HepG2 (cell line): ENCODE measurements around the gene TMCC1. TPM values are rescaled to one million over a fixed set of nuclear protein-coding genes. Genes with fewer than 3 reads are reported as not detected.
A peak's percentile ranks its signal among the peaks of the same experiment; 100 is the strongest.

Source experiments
- ATAC-seq: fragments of 200-7000 bp; cut with Tn5 transposase; 3 replicates; pipeline ENCODE4 v1.9.1; 2020; ENCODE audit warnings: mild to moderate bottlenecking, moderate library complexity
- BruUV-seq: library from RNA; stranded (reverse); fragments of 400-500 nt; replicated peaks from 2 replicates; lab custom pipeline; 2021; lab: Mats Ljungman, UMichigan
- CTCF ChIA-PET: fragments of 300-600 bp; formaldehyde crosslinking; extraction: SDS; loops from one replicate; lab custom pipeline; 2021; ENCODE audit warnings: low total read pairs, inconsistent platforms, low intra/inter-chr PET ratio; lab: Yijun Ruan, JAX
- POLR2A ChIA-PET: fragments of 350-600 bp; sonication (Branson Sonifier 250); formaldehyde crosslinking; loops from one replicate; lab custom pipeline; 2020; ENCODE audit warnings: antibody characterized with exemption, inconsistent platforms; lab: Yijun Ruan, JAX
- DNase-seq: peaks from one replicate; pipeline ENCODE4 v3.0.0-alpha.2; 2015; ENCODE audit warnings: low spot score
- FAIRE-seq: peaks from 3 replicates; lab custom pipeline; 2011; peaks lifted over from hg19 to GRCh38; lab: Jason Lieb, UNC
- H2AFZ ChIP-seq: one replicate; pipeline ENCODE4 v1.6.1; 2011; ENCODE audit warnings: low read length, inconsistent platforms
- H3K27ac ChIP-seq: fragments of 300-600 bp; 3 replicates; pipeline ENCODE4 v1.8.0; 2011; ENCODE audit warnings: mixed run types, mild to moderate bottlenecking, mixed read lengths, low read length, inconsistent platforms; ENCODE audit not compliant: insufficient read depth; ENCODE audit errors: extremely low read length
- H3K27me3 ChIP-seq, 2 experiments: fragments of 200-600 bp in 1 of 2; 2 replicates in 1 of 2; 3 replicates in 1 of 2; pipeline versions ENCODE4 v1.6.0 to v1.8.0; 2011; ENCODE audit warnings: low read length in 2 of 2, mild to moderate bottlenecking in 2 of 2, moderate library complexity in 2 of 2, inconsistent platforms in 1 of 2; ENCODE audit not compliant: insufficient read depth in 2 of 2, control insufficient read depth in 1 of 2
- H3K36me3 ChIP-seq, 2 experiments: fragments of 200-600 bp in 1 of 2; replicated peaks in 1 of 2; 2 replicates in 1 of 2; 3 replicates in 1 of 2; pipeline versions ENCODE4 v1.5.1 to v1.8.0; 2011; ENCODE audit warnings: low read length in 2 of 2, inconsistent platforms in 1 of 2; ENCODE audit not compliant: insufficient read depth in 2 of 2, control insufficient read depth in 1 of 2
- H3K4me1 ChIP-seq: 2 replicates; pipeline ENCODE4 v1.5.1; 2012; ENCODE audit warnings: low read length, inconsistent platforms; ENCODE audit not compliant: insufficient read depth
- H3K4me2 ChIP-seq: 2 replicates; pipeline ENCODE4 v1.6.0; 2011; ENCODE audit warnings: low read depth, low read length, inconsistent platforms
- H3K4me3 ChIP-seq, 3 experiments: fragments of 200-600 bp in 1 of 3; sonication (generic), shearing (Covaris generic) in 1 of 3; replicated peaks in 1 of 3; 2 replicates each; pipeline ENCODE4 v1.5.1; 2011 to 2016; ENCODE audit warnings: low read length in 3 of 3, inconsistent platforms in 2 of 3, low read depth in 2 of 3, mild to moderate bottlenecking in 2 of 3, control low read depth in 1 of 3, mixed read lengths in 1 of 3; ENCODE audit not compliant: insufficient read depth in 1 of 3
- H3K79me2 ChIP-seq: one replicate; pipeline ENCODE4 v1.6.1; 2011; ENCODE audit warnings: low read length, inconsistent platforms; ENCODE audit not compliant: insufficient read depth
- H3K9ac ChIP-seq: 2 replicates; pipeline ENCODE4 v1.6.0; 2011; ENCODE audit warnings: mild to moderate bottlenecking, low read depth, low read length, inconsistent platforms; ENCODE audit not compliant: insufficient read depth
- H3K9me3 ChIP-seq: 2 replicates; pipeline ENCODE4 v1.5.1; 2012; ENCODE audit warnings: mild to moderate bottlenecking, low read length
- H4K20me1 ChIP-seq: 2 replicates; pipeline ENCODE4 v1.6.0; 2011; ENCODE audit warnings: inconsistent platforms, mild to moderate bottlenecking, low read length, moderate library complexity; ENCODE audit not compliant: insufficient read depth
- ELF3 ChIP-seq: IDR thresholded peaks from 2 replicates; pipeline ENCODE4 v1.6.1; 2016; ENCODE audit warnings: missing genetic modification reagents, missing compliant biosample characterization
- KMT2A ChIP-seq: sonication (generic); formaldehyde crosslinking; IDR thresholded peaks from 2 replicates; pipeline ENCODE4 v1.4.0; 2020; ENCODE audit warnings: missing genetic modification reagents
- KMT2B ChIP-seq: IDR thresholded peaks from 2 replicates; pipeline ENCODE4 v1.6.1; 2016; ENCODE audit warnings: missing genetic modification reagents, missing compliant biosample characterization
- NFIC ChIP-seq: IDR thresholded peaks from 2 replicates; pipeline ENCODE4 v1.6.1; 2012; ENCODE audit warnings: mild to moderate bottlenecking, low read length, inconsistent platforms
- PHF8 ChIP-seq: sonication (generic); formaldehyde crosslinking; IDR thresholded peaks from 2 replicates; pipeline ENCODE4 v1.5.0; 2020; ENCODE audit warnings: missing genetic modification reagents
- RBAK ChIP-seq: sonication (generic); formaldehyde crosslinking; IDR thresholded peaks from 2 replicates; pipeline ENCODE4 v1.5.1; 2020; ENCODE audit warnings: mild to moderate bottlenecking, missing genetic modification reagents
- TIGD3 ChIP-seq: sonication (generic); formaldehyde crosslinking; IDR thresholded peaks from 2 replicates; pipeline ENCODE4 v1.5.1; 2020; ENCODE audit warnings: mild to moderate bottlenecking, missing genetic modification reagents, borderline replicate concordance
- ZBTB33 ChIP-seq: sonication (generic); formaldehyde crosslinking; IDR thresholded peaks from 2 replicates; pipeline ENCODE4 v1.4.0; 2020; ENCODE audit warnings: missing genetic modification reagents
- ZFAT ChIP-seq: sonication (generic); formaldehyde crosslinking; conservative IDR thresholded peaks from 2 replicates; pipeline ENCODE4 v1.8.1; 2023; ENCODE audit warnings: missing genetic modification reagents, inconsistent platforms
- ZFP82 ChIP-seq: sonication (generic); formaldehyde crosslinking; IDR thresholded peaks from 2 replicates; pipeline ENCODE4 v1.5.1; 2020; ENCODE audit warnings: mild to moderate bottlenecking, missing genetic modification reagents, borderline replicate concordance
- ZNF333 ChIP-seq: sonication (generic); formaldehyde crosslinking; IDR thresholded peaks from 2 replicates; pipeline ENCODE4 v1.4.0; 2020; ENCODE audit warnings: mild to moderate bottlenecking, missing genetic modification reagents, borderline replicate concordance
- ZNF558 ChIP-seq: sonication (generic); formaldehyde crosslinking; IDR thresholded peaks from 2 replicates; pipeline ENCODE4 v1.9.0; 2022; ENCODE audit warnings: mild to moderate bottlenecking, missing genetic modification reagents, borderline replicate concordance
- ZNF747 ChIP-seq: sonication (generic); formaldehyde crosslinking; IDR thresholded peaks from 2 replicates; pipeline ENCODE4 v1.8.1; 2023; ENCODE audit warnings: missing genetic modification reagents, mild to moderate bottlenecking, borderline replicate concordance
- WGBS: methylation state at CpG from one replicate; pipeline ENCODE4 v1.1.6; 2017; ENCODE audit warnings: low lambda C conversion rate; 5-methylcytosine and 5-hydroxymethylcytosine counted together
- in situ Hi-C: cut with HindIII; loops from 2 replicates; pipeline ENCODE4 v1.10.0; 2017; ENCODE audit warnings: low pct_unique_long_range_greater_than_20kb; ENCODE audit not compliant: extremely low pct_ligation_motif_present
- intact Hi-C: fragments of 100-400 bp; cut with micrococcal nuclease; formaldehyde crosslinking; loops from one replicate; pipeline ENCODE4 v1.10.0; 2022; ENCODE audit not compliant: unreplicated experiment
- polyA plus RNA-seq, 8 experiments: library from polyadenylated mRNA; depleted of rRNA in 3 of 8; stranded (reverse) in 7 of 8; unstranded in 1 of 8; fragments of >200 nt; fragmentation: Illumina TruSeq in 4 of 8; extraction: Trizol in 4 of 8; gene quantifications; 2 replicates each; pipeline versions ENCODE4 v1.2.1 to v1.2.3, GENCODE V29; 2011 to 2016; ENCODE audit warnings: low read depth in 4 of 8, missing spikeins in 1 of 8, mixed read lengths in 1 of 8; ENCODE audit not compliant: insufficient read depth in 1 of 8
- total RNA-seq, 5 experiments: library from RNA; depleted of rRNA; stranded (reverse); fragments of >200 nt; fragmentation: Illumina TruSeq; extraction: Trizol; gene quantifications; 2 replicates each; pipeline ENCODE4 v1.2.3, GENCODE V29; 2016; ENCODE audit warnings: low read depth in 1 of 5

Gene TMCC1
- total and polyA plus RNA-seq, 2 of the 13 experiments (the other 11 are each of a cell fraction or from before 2014, with no cell fraction given) = 12.1 to 264 TPM

GRCh38 chr3:129892486-129892856, 1.0 kb downstream of the TMCC1 start:
- FAIRE-seq (no peak), ATAC-seq (no peak; the same call in 2 of the 3 replicates), DNase-seq (no peak)
- Histone ChIP-seq H3K9ac (peak overlapping the region; percentile 82), H4K20me1 (no peaks in the 10 kb centered on the region), H3K79me2 (peaks cover 39% of the 10 kb centered on the region), H3K9me3 (no peaks in the 10 kb centered on the region), H3K36me3 (no peaks in the 10 kb centered on the region; a peak in 1 of 5 replicates), H3K27me3 (no peaks in the 10 kb centered on the region; a peak in 1 of 5 replicates), H3K27ac (peak overlapping the region; percentile 87), H2AFZ (no peak overlapping the region), H3K4me2 (peak overlapping the region; percentile 84), H3K4me1 (peaks cover 50% of the 10 kb centered on the region), H3K4me3 (peak overlapping the region; percentile 70 to 88 (median 78))
- intact Hi-C loops = loop anchor here (5.0 kb wide), 1 partner anchor 40 kb away; no protein-coding TSS in a partner anchor
- WGBS = 3% methylated on average over 12 of the region's 13 CpGs
- TSS peak; percentile 59 for BruUV-seq
- TF ChIP-seq KMT2A (CRISPR knock-in tag) (no peak), KMT2B (no peak), RBAK (no peak), ZFP82 (no peak), PHF8 (no peak), ZFAT (CRISPR knock-in tag) (0 out of 2 replicates have a peak, but pooled peaks have one; percentile 32), ZNF747 (CRISPR knock-in tag) (0 out of 2 replicates have a peak, but pooled peaks have one; percentile 12), ZNF558 (0 out of 2 replicates have a peak, but pooled peaks have one; percentile 33), ZNF333 (CRISPR knock-in tag) (no peak)
- POLR2A ChIA-PET = interaction anchor here (2.1 to 2.7 kb wide), 2 partner anchors 13 to 35 kb away, joined by 6 to 11 read pairs; no protein-coding TSS in a partner anchor
- in situ Hi-C loops = no loop called here
- CTCF ChIA-PET = no interaction called here

GRCh38 chr3:129890891-129891290, 2.6 kb downstream of the TMCC1 start:
- Histone ChIP-seq H3K79me2 (peaks cover 41% of the 10 kb centered on the region), H3K9ac (0 out of 2 replicates have a peak overlapping the region, but pooled peaks have one; percentile 15), H3K27ac (peak overlapping the region; percentile 57), H3K4me3 (peak overlapping the region in 1 of 3 experiments; percentile 19; a peak in 1 of 6 replicates), H2AFZ (no peak overlapping the region), H3K4me2 (peak overlapping the region; percentile 84), H3K4me1 (peaks cover 50% of the 10 kb centered on the region), H3K27me3 (no peaks in the 10 kb centered on the region; a peak in 1 of 5 replicates), H3K36me3 (no peaks in the 10 kb centered on the region), H4K20me1 (no peaks in the 10 kb centered on the region), H3K9me3 (no peaks in the 10 kb centered on the region)
- no TSS peak for BruUV-seq
- FAIRE-seq = no peak
- intact Hi-C loops = loop anchor here (5.0 kb wide), 1 partner anchor 41 kb away; no protein-coding TSS in a partner anchor
- ChIA-PET POLR2A (no interaction called here), CTCF (no interaction called here)
- WGBS = 65% methylated on average over 2 of the region's 2 CpGs
- peak; percentile 10 for DNase-seq
- in situ Hi-C loops = no loop called here
- ATAC-seq = no peak
- TF ChIP-seq NFIC = no peak; the same call in 1 of the 2 replicates
- peak; percentile 54 for TF ChIP-seq ELF3 (CRISPR knock-in tag)
- peak; percentile 81 for TF ChIP-seq ZBTB33 (CRISPR knock-in tag)
- TF ChIP-seq TIGD3 (CRISPR knock-in tag) = no peak
